ENCODE data around the gene ERCC1.

Gene ERCC1

DNA sequence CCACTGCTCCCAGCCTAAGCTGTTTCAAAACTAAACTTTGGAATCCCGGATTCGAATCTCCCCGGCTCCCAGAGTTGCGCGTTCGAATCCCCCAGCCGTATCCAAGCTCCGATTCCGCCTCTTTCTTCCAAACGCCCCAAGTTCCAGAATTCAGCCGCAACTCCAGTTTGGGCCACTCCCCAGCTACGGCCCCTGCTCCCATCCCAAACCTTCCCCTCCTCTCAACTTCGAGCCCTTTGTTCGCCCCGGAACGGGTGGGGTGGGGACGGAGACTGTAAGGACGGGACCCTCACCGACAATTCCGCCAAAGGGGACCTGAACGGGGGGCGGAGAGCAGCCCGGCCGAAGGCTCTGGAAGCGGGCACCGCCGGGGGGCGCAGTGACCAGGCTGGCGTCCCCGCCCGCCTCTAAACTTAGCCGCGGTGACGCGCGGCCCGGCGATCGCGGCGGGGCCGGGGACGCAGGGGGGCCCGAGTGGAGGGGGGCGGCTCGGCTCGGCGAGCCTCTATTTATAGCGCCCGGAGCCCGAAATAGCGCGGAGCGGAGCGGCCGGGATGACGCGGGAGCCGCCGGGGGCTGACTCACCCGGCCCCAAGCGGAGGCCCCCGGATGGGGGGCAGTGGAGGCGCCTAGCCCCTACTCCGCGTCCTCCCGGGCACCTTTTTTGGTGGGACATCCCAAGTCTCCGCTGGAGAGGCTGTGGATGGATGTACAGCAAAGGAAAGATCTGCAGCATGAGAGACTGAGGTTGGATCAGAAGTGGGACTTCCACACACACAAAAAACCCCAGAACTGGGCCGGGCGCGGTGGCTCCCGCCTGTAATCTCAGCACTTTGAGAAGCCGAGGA, 4.9 kb upstream of the ERCC1 start:
- peak overlapping the region; percentile 60 for H3K4me3 ChIP-seq (ENCODE audit: low read length)
- DNase-seq (ENCODE audit: low read depth): no peak
- TF ChIP-seq, protein P1, sequence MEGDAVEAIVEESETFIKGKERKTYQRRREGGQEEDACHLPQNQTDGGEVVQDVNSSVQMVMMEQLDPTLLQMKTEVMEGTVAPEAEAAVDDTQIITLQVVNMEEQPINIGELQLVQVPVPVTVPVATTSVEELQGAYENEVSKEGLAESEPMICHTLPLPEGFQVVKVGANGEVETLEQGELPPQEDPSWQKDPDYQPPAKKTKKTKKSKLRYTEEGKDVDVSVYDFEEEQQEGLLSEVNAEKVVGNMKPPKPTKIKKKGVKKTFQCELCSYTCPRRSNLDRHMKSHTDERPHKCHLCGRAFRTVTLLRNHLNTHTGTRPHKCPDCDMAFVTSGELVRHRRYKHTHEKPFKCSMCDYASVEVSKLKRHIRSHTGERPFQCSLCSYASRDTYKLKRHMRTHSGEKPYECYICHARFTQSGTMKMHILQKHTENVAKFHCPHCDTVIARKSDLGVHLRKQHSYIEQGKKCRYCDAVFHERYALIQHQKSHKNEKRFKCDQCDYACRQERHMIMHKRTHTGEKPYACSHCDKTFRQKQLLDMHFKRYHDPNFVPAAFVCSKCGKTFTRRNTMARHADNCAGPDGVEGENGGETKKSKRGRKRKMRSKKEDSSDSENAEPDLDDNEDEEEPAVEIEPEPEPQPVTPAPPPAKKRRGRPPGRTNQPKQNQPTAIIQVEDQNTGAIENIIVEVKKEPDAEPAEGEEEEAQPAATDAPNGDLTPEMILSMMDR (conservative IDR thresholded peaks at IDR 0.05; ENCODE audit: low read depth, low read length): peak; percentile 52

DNA sequence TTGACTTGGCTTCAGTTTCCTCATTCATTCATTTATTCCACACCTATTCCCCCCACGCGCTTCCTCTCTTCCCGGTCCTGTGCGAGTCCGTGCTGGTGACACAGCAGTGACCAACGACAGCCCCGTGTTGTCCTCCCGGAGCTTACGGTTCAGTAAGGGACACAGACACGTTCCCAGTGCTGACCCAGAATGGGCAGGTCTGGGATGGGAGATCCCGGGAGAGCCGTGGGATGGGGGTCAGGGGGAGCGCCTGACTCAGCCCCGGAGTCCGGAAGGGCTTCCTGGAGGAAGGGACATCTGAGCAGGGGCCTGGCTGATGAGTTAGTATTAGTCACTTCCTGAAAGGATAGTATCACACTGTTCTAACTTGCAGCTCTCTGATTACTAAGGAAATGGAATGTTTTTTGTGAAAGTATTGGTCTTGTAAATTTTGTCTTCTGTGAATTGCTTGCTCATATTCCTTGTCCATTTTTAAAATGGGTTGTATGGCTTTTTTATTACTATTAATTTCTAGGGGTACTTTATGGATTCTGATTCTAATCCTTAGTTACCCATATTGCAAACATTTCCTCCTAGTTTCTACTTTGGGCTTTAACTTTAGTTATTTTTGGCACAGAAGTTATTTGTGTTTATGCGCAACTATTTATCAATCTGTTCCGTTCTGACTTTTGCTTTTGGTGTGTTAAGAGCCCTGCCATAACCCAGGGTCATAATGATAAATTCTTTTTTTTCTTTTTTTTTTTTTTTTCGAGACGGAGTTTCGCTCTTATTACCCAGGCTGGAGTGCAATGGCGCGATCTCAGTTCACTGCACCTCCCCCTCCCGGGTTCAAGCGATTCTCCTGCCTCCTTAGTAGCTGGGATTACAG, 708 bp upstream of the ERCC1 start:
- DNase-seq (ENCODE audit: low read depth): no peak
- H3K4me3 ChIP-seq (ENCODE audit: low read length): peak overlapping the region; percentile 77
- TF ChIP-seq, protein P1 (conservative IDR thresholded peaks at IDR 0.05; ENCODE audit: low read depth, low read length): no peak

DNA sequence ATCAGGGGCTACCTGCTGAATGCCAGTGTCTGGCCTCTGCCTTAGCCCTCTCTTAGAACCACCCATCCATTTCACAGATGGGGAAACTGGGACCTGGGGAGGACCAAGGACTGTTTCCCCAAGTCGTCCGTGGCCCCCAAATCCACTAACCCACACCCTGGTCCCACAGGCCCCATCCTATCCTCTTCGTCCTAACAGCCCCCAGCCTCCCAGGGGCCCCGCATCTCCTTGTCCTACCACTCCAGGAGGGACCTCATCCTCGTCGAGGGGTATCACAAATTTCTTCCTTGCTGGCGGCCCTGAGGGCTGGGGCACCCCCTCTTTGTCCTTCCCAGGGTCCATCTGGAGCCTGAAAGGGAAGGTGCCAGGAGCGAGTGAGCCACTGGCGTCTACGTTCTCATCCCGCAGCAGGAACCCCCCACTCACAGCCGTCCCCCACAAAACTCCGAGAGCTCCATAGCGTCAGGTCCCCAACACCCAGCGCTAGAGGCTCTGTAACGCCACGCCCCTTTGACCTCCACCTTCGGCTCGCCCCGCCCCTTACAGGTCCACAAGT, 606 bp downstream of the ERCC1 start:
- DNase-seq (ENCODE audit: low read depth): no peak
- H3K4me3 ChIP-seq (ENCODE audit: low read length): peak overlapping the region; percentile 77
- TF ChIP-seq, protein P1 (conservative IDR thresholded peaks at IDR 0.05; ENCODE audit: low read depth, low read length): no peak

DNA sequence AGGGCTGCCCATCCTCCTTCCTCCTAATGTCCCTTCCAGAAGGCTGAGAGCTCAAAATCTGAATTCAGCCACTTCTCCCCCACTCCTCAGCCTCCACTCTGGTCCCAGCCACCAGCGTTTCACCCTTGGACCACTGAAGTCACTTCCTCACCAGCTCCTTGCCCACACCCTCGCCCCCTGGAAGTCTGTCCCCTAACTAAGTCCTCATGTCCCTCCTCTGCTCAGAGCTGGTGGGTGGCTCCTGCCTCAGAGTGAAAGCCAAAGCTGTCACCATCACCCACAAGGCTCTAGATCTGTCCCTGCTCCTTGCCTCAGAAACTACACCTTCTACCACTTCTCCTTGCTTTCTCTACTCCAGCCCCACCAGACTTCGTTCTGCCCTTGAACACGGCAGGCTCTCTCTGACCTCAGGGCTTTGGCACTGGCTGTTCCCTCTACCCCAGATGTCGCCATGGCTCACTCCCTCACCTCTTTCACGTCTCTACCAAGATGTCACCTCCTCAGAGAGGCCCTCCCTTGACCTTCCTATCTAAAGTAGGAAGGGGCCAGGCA, 1.7 kb downstream of the ERCC1 start:
- no peak for DNase-seq (ENCODE audit: low read depth)
- no peak overlapping the region for H3K4me3 ChIP-seq (ENCODE audit: low read length)
- TF ChIP-seq, protein P1 (conservative IDR thresholded peaks at IDR 0.05; ENCODE audit: low read depth, low read length): no peak

DNA sequence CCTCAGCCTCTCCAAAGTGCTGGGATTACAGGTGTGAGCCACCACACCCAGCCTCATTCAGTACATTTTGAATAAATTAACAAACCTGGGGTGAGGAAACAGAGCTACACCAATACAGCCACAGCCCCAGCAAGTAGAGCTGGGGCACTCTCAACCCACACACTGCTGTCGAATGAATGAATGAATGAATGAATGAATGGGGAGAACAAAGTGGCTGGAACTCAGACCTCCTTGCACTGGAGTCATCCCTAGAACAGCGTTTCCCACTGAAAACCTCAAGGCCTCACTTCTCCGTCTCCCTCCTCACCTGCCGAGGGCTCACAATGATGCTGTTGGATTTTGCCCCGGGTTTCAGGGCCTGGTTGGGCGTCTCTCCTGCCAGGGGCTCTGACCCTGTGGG, 2.8 kb downstream of the ERCC1 start:
- no peak for DNase-seq (ENCODE audit: low read depth)
- no peak overlapping the region for H3K4me3 ChIP-seq (ENCODE audit: low read length)
- TF ChIP-seq, protein P1 (conservative IDR thresholded peaks at IDR 0.05; ENCODE audit: low read depth, low read length): no peak

DNA sequence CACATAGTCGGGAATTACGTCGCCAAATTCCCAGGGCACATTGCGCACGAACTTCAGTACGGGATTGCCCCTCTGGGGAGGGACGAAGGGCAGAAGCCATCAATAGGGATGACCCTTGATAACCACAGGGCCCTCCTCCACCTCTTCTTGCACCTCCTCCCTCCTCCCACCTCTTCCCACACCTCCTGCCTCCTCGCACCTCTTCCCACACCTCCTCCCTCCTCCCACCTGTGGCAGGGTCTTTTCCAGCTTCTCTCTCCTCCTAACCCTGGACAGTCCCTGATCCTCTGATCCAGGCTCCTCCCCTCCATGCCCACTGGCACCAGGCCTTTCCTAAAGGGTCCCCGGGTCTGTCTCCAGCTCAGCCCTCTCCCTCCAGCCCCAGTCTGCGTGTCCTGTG, 3.4 kb downstream of the ERCC1 start:
- DNase-seq (ENCODE audit: low read depth): no peak
- H3K4me3 ChIP-seq (ENCODE audit: low read length): no peak overlapping the region
- TF ChIP-seq, protein P1 (conservative IDR thresholded peaks at IDR 0.05; ENCODE audit: low read depth, low read length): no peak
